Panc1 (cell line): ENCODE measurements around the gene TOR1AIP2.

Experiments used
- POLR2AphosphoS5 ChIP-seq: IDR thresholded peaks from 2 replicates; pipeline ENCODE4 v1.6.1; 2012; ENCODE audit warnings: mild to moderate bottlenecking, low read depth, low read length, moderate library complexity
- SIN3A ChIP-seq: IDR thresholded peaks from 2 replicates; pipeline ENCODE4 v1.6.1; 2012; ENCODE audit warnings: low read depth, mild to moderate bottlenecking, low read length, moderate library complexity, borderline replicate concordance; ENCODE audit not compliant: insufficient read depth
- TCF7L2 ChIP-seq: IDR thresholded peaks from 2 replicates; pipeline ENCODE4 v1.6.1; 2011; ENCODE audit warnings: mild to moderate bottlenecking, low read depth, low read length, inconsistent platforms
- TF ChIP-seq, protein P1 (sequence below): fragments of 450-650 bp; IDR thresholded peaks from 2 replicates; pipeline ENCODE4 v1.5.1; 2017; ENCODE audit warnings: mild to moderate bottlenecking
- TF ChIP-seq, protein P2 (sequence below), 2 experiments: IDR thresholded peaks; 2 replicates each; pipeline ENCODE4 v1.6.1; 2011 to 2012; ENCODE audit warnings: low read depth in 2 of 2, control low read depth in 1 of 2, low read length in 1 of 2, mild to moderate bottlenecking in 1 of 2, moderate library complexity in 1 of 2; ENCODE audit not compliant: insufficient read depth in 1 of 2

DNA sequence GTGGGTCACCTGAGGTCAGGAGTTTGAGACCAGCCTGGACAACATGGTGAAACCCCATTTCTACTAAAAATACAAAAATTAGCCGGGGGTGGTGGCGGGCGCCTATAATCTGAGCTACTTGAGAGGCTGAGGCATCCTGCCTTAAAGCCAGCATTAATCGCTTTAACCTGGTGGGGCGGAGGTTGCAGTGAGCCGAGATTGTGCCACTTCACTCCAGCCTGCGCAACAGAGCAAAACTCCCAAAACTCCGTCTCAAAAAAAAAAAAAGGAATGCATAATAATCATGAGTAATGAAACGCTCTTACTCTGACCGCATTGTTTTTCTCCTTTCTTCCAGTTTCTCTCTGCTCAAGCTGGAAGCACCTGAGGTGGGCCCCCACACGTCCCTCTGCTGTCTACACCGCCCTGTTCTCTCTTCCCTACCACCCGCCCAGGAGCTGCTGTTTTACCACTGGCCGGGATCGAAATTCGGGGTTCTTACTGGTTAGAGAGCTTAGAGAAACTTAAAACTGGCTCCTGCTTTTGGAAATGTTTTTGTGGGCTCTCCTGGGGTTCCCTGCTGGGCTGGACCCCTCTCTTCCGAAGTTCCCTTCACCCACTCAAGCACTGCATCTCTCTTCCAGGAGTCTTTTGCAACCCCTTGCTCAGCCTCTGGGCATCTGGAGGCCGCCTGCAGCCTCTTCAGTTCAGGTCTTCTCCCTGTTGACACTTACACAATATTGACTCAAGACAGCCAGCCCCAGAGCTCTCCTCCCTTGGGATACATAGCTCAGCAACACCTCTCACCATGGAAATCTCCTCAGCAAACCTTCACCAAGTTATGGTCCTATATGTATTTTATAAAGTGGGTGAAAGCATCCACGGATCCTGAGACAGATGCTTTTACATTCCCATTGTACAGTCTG is 72.1 kb downstream of the TOR1AIP2 start:
- TF ChIP-seq, protein P1, sequence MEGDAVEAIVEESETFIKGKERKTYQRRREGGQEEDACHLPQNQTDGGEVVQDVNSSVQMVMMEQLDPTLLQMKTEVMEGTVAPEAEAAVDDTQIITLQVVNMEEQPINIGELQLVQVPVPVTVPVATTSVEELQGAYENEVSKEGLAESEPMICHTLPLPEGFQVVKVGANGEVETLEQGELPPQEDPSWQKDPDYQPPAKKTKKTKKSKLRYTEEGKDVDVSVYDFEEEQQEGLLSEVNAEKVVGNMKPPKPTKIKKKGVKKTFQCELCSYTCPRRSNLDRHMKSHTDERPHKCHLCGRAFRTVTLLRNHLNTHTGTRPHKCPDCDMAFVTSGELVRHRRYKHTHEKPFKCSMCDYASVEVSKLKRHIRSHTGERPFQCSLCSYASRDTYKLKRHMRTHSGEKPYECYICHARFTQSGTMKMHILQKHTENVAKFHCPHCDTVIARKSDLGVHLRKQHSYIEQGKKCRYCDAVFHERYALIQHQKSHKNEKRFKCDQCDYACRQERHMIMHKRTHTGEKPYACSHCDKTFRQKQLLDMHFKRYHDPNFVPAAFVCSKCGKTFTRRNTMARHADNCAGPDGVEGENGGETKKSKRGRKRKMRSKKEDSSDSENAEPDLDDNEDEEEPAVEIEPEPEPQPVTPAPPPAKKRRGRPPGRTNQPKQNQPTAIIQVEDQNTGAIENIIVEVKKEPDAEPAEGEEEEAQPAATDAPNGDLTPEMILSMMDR, result no peak
- TF ChIP-seq POLR2AphosphoS5 (no peak), TCF7L2 (no peak), SIN3A (no peak)
- TF ChIP-seq, protein P2, sequence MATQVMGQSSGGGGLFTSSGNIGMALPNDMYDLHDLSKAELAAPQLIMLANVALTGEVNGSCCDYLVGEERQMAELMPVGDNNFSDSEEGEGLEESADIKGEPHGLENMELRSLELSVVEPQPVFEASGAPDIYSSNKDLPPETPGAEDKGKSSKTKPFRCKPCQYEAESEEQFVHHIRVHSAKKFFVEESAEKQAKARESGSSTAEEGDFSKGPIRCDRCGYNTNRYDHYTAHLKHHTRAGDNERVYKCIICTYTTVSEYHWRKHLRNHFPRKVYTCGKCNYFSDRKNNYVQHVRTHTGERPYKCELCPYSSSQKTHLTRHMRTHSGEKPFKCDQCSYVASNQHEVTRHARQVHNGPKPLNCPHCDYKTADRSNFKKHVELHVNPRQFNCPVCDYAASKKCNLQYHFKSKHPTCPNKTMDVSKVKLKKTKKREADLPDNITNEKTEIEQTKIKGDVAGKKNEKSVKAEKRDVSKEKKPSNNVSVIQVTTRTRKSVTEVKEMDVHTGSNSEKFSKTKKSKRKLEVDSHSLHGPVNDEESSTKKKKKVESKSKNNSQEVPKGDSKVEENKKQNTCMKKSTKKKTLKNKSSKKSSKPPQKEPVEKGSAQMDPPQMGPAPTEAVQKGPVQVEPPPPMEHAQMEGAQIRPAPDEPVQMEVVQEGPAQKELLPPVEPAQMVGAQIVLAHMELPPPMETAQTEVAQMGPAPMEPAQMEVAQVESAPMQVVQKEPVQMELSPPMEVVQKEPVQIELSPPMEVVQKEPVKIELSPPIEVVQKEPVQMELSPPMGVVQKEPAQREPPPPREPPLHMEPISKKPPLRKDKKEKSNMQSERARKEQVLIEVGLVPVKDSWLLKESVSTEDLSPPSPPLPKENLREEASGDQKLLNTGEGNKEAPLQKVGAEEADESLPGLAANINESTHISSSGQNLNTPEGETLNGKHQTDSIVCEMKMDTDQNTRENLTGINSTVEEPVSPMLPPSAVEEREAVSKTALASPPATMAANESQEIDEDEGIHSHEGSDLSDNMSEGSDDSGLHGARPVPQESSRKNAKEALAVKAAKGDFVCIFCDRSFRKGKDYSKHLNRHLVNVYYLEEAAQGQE (IDR thresholded peaks at IDR 0.05; ENCODE audit: insufficient read depth in 1 of 2, low read depth in 2 of 2, low read length in 1 of 2), result no peak
